Trophoblast cell (in vitro differentiated cells and primary cell): Measurements from ENCODE around the gene METAP1D.

Experiments
- DNase-seq, 2 donors: peaks; one replicate each; pipeline ENCODE4 v3.0.0-alpha.2; 2016
- H2AFZ ChIP-seq: 2 replicates; pipeline ENCODE4 v1.6.1; 2013; ENCODE audit warnings: low read length, moderate library complexity, mild to moderate bottlenecking; ENCODE audit not compliant: insufficient read depth, poor library complexity
- H2AK5ac ChIP-seq: 2 replicates; pipeline ENCODE4 v1.6.1; 2013; ENCODE audit warnings: mild to moderate bottlenecking, low read length
- H2BK120ac ChIP-seq: 2 replicates; pipeline ENCODE4 v1.6.1; 2013; ENCODE audit warnings: low read length, mild to moderate bottlenecking, moderate library complexity; ENCODE audit not compliant: insufficient read depth, poor library complexity
- H2BK12ac ChIP-seq: 2 replicates; pipeline ENCODE4 v1.6.1; 2013; ENCODE audit warnings: mild to moderate bottlenecking, low read length, moderate library complexity
- H2BK5ac ChIP-seq: 2 replicates; pipeline ENCODE4 v1.6.1; 2013; ENCODE audit warnings: low read length, low read depth, moderate library complexity, mild to moderate bottlenecking; ENCODE audit not compliant: poor library complexity
- H3K14ac ChIP-seq: 2 replicates; pipeline ENCODE4 v1.6.1; 2013; ENCODE audit warnings: mild to moderate bottlenecking, low read length
- H3K18ac ChIP-seq: 2 replicates; pipeline ENCODE4 v1.6.1; 2013; ENCODE audit warnings: mild to moderate bottlenecking, low read length
- H3K23ac ChIP-seq: 2 replicates; pipeline ENCODE4 v1.6.1; 2013; ENCODE audit warnings: low read length
- H3K27ac ChIP-seq: 2 replicates; pipeline ENCODE4 v1.5.1; 2013; ENCODE audit warnings: low read depth, mild to moderate bottlenecking, inconsistent platforms, low read length, moderate library complexity
- H3K27me3 ChIP-seq: 2 replicates; pipeline ENCODE4 v1.6.1; 2013; ENCODE audit warnings: inconsistent platforms, mild to moderate bottlenecking, low read length, moderate library complexity; ENCODE audit not compliant: insufficient read depth
- H3K36me3 ChIP-seq, 2 experiments: 1 replicate in 1 of 2; 2 replicates in 1 of 2; pipeline ENCODE4 v1.6.1; 2013; ENCODE audit warnings: low read length in 2 of 2, mild to moderate bottlenecking in 2 of 2, moderate library complexity in 1 of 2; ENCODE audit not compliant: insufficient read depth in 2 of 2, control insufficient read depth in 1 of 2
- H3K4ac ChIP-seq: 2 replicates; pipeline ENCODE4 v1.6.1; 2013; ENCODE audit warnings: low read depth, mild to moderate bottlenecking, low read length, moderate library complexity
- H3K4me1 ChIP-seq, 2 experiments: 1 replicate in 1 of 2; 2 replicates in 1 of 2; pipeline ENCODE4 v1.6.1; 2013; ENCODE audit warnings: low read length in 2 of 2, mild to moderate bottlenecking in 2 of 2, moderate library complexity in 1 of 2; ENCODE audit not compliant: insufficient read depth in 2 of 2, control insufficient read depth in 1 of 2
- H3K4me2 ChIP-seq: 2 replicates; pipeline ENCODE4 v1.6.1; 2013; ENCODE audit warnings: inconsistent platforms, mild to moderate bottlenecking, low read length, moderate library complexity
- H3K4me3 ChIP-seq: 2 replicates; pipeline ENCODE4 v1.5.1; 2013; ENCODE audit warnings: mild to moderate bottlenecking, low read depth, low read length, inconsistent platforms
- H3K79me1 ChIP-seq: one replicate; pipeline ENCODE4 v1.6.1; 2013; ENCODE audit warnings: low read length
- H3K79me2 ChIP-seq: 2 replicates; pipeline ENCODE4 v1.6.1; 2013; ENCODE audit warnings: low read length, mild to moderate bottlenecking; ENCODE audit not compliant: control insufficient read depth, insufficient read depth, poor library complexity
- H3K9ac ChIP-seq: 2 replicates; pipeline ENCODE4 v1.6.1; 2013; ENCODE audit warnings: mild to moderate bottlenecking, low read length
- H3K9me3 ChIP-seq: 2 replicates; pipeline ENCODE4 v1.6.1; 2013; ENCODE audit warnings: low read depth, mild to moderate bottlenecking, control low read depth, inconsistent platforms, low read length; ENCODE audit not compliant: insufficient read depth
- H4K12ac ChIP-seq: 2 replicates; pipeline ENCODE4 v1.6.1; 2013; ENCODE audit warnings: low read depth, mild to moderate bottlenecking, low read length, moderate library complexity
- H4K8ac ChIP-seq: 2 replicates; pipeline ENCODE4 v1.6.1; 2013; ENCODE audit warnings: low read depth, mild to moderate bottlenecking, low read length, moderate library complexity
- H4K91ac ChIP-seq: one replicate; pipeline ENCODE4 v1.6.1; 2013; ENCODE audit warnings: low read depth, mild to moderate bottlenecking, low read length, moderate library complexity
- WGBS: extraction: QIAGEN DNeasy Blood & Tissue Kit; methylation state at CpG from one replicate; pipeline ENCODE4 v1.1.7; 2013; ENCODE audit warnings: missing lambda C conversion rate; ENCODE audit not compliant: insufficient read length, insufficient coverage; ENCODE audit errors: extremely low coverage; 5-methylcytosine and 5-hydroxymethylcytosine counted together

METAP1D gene

GRCh38 chr2:171963198-171963597 lies 36.6 kb upstream of the METAP1D start:
- H3K9me3 ChIP-seq, result no peaks in the 10 kb centered on the region
- DNase-seq, result no peak
- H2BK12ac ChIP-seq, result no peak overlapping the region
- no peaks in the 10 kb centered on the region for H3K79me1 ChIP-seq
- H3K18ac ChIP-seq, result no peak overlapping the region
- H2AK5ac ChIP-seq, result no peak overlapping the region
- no CpG with 5 or more reads among the region's 2 CpGs for WGBS
- no peak overlapping the region for H2AFZ ChIP-seq
- H3K36me3 ChIP-seq, result peaks cover 0 to 4% of the 10 kb centered on the region in 2 experiments
- H2BK120ac ChIP-seq, result no peak overlapping the region
- no peak overlapping the region for H3K27ac ChIP-seq
- no peaks in the 10 kb centered on the region for H3K4me1 ChIP-seq
- H2BK5ac ChIP-seq, result no peak overlapping the region
- H4K91ac ChIP-seq, result no peak overlapping the region
- H3K23ac ChIP-seq, result no peak overlapping the region
- no peak overlapping the region for H3K4ac ChIP-seq
- no peak overlapping the region for H3K4me2 ChIP-seq
- H3K79me2 ChIP-seq, result no peaks in the 10 kb centered on the region
- H3K9ac ChIP-seq, result no peak overlapping the region
- no peaks in the 10 kb centered on the region for H3K27me3 ChIP-seq
- H3K14ac ChIP-seq, result no peak overlapping the region
- no peak overlapping the region for H4K12ac ChIP-seq
- no peak overlapping the region for H4K8ac ChIP-seq
- no peak overlapping the region for H3K4me3 ChIP-seq

- Histone ChIP-seq H3K36me3 (peaks cover 0 to 4% of the 10 kb centered on the region in 2 experiments), H3K4me1 (no peaks in the 10 kb centered on the region), H3K4me2 (no peak overlapping the region), H2BK5ac (no peak overlapping the region), H3K4me3 (no peak overlapping the region), H2BK12ac (no peak overlapping the region), H3K14ac (no peak overlapping the region), H3K27me3 (no peaks in the 10 kb centered on the region), H2BK120ac (no peak overlapping the region), H2AFZ (no peak overlapping the region), H2AK5ac (no peak overlapping the region), H3K79me2 (no peaks in the 10 kb centered on the region), H4K8ac (no peak overlapping the region), H3K18ac (no peak overlapping the region), H3K27ac (no peak overlapping the region), H3K4ac (no peak overlapping the region), H3K79me1 (no peaks in the 10 kb centered on the region), H4K12ac (no peak overlapping the region), H3K23ac (no peak overlapping the region), H3K9ac (no peak overlapping the region), H4K91ac (no peak overlapping the region), H3K9me3 (no peaks in the 10 kb centered on the region)
- no peak for DNase-seq
- WGBS, result no CpG with 5 or more reads among the region's 2 CpGs
These were observed 35.4 kb upstream of the METAP1D start for GRCh38 chr2:171964308-171964707.

- no CpG with 5 or more reads among the region's 3 CpGs for WGBS
These were observed 34.5 kb upstream of the METAP1D start for GRCh38 chr2:171965238-171965637.

GRCh38 chr2:171965661-171966060 lies 34.1 kb upstream of the METAP1D start:
- Histone ChIP-seq H3K18ac (no peak overlapping the region), H2BK5ac (no peak overlapping the region), H3K27me3 (no peaks in the 10 kb centered on the region), H3K79me1 (no peaks in the 10 kb centered on the region), H2BK12ac (no peak overlapping the region), H3K4me3 (no peak overlapping the region), H3K9me3 (no peaks in the 10 kb centered on the region), H3K4me1 (no peaks in the 10 kb centered on the region), H2BK120ac (no peak overlapping the region), H3K23ac (no peak overlapping the region), H3K27ac (no peak overlapping the region), H4K91ac (no peak overlapping the region), H3K4ac (no peak overlapping the region), H3K9ac (no peak overlapping the region), H3K36me3 (peaks cover 4% of the 10 kb centered on the region in 2 experiments), H4K12ac (no peak overlapping the region), H2AK5ac (no peak overlapping the region), H4K8ac (no peak overlapping the region), H3K79me2 (no peaks in the 10 kb centered on the region), H3K14ac (no peak overlapping the region), H2AFZ (no peak overlapping the region), H3K4me2 (no peak overlapping the region)
- no peak for DNase-seq
- no CpG with 5 or more reads among the region's 3 CpGs for WGBS

More at GRCh38 chr2:171965238-171965637, 34.5 kb upstream of the METAP1D start:
- Histone ChIP-seq H3K9me3 (no peaks in the 10 kb centered on the region), H3K4me3 (no peak overlapping the region), H3K23ac (no peak overlapping the region), H3K36me3 (peaks cover 2 to 4% of the 10 kb centered on the region in 2 experiments), H3K18ac (no peak overlapping the region), H2BK5ac (no peak overlapping the region), H3K27ac (no peak overlapping the region), H2BK12ac (no peak overlapping the region), H2AFZ (no peak overlapping the region), H3K79me1 (no peaks in the 10 kb centered on the region), H3K14ac (no peak overlapping the region), H3K79me2 (no peaks in the 10 kb centered on the region), H3K4me1 (no peaks in the 10 kb centered on the region), H3K4me2 (no peak overlapping the region), H3K27me3 (no peaks in the 10 kb centered on the region), H3K4ac (no peak overlapping the region), H4K12ac (no peak overlapping the region), H2AK5ac (no peak overlapping the region), H2BK120ac (no peak overlapping the region), H4K8ac (no peak overlapping the region), H3K9ac (no peak overlapping the region), H4K91ac (no peak overlapping the region)
- DNase-seq, result no peak
